Right kidney (tissue), 1 donor: ENCODE data around the gene SEMA3C.
"Not testable (repeated sequence)": the region's sequence is repeated elsewhere in the genome, so short reads cannot be mapped to it uniquely, and the experiment has no call there.

Experiments used
- DNase-seq: peaks from one replicate; pipeline ENCODE4 v3.0.0-alpha.2; 2016

Gene SEMA3C

DNA sequence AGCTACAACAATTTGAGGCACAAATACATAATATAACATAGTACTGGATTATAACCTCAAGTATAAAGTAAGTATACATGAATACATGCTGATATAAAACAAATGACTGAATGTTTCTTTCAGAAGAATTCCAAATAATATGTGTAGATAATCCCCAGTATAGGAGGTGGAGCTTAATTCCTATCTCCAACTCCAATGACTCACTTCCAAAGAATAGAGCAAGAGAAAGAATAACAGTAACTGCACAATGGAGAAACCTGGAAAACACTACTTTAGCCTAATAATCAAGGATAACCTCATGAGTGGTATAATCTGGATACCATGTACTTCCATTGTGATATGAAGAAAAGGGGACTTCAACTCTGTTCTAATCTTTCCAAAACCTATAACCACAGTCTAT, 13.7 kb upstream of the SEMA3C start:
- no peak for DNase-seq

DNA sequence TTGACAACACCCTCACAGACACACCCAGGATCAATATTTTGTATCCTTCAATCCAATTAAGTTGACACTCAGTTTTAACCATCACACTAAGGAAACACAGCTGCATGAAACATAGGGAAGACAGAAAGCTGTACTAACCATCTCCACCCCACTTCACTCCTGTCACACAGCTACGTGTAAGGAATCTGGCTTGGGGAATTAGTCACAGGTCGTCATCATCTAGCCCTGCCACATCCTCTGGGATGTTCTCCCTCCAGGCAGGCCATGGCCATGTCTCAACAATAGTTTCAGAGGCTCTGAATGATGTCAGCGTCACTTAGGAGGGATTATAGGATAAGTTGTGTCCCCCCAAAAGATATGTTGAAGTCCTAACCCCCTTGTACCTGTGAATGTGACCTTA, 10.8 kb upstream of the SEMA3C start:
- DNase-seq: no peak

- DNase-seq: not testable (repeated sequence)
Observed at GRCh38 chr7:80926955-80927354, 8.1 kb upstream of the SEMA3C start.

DNA sequence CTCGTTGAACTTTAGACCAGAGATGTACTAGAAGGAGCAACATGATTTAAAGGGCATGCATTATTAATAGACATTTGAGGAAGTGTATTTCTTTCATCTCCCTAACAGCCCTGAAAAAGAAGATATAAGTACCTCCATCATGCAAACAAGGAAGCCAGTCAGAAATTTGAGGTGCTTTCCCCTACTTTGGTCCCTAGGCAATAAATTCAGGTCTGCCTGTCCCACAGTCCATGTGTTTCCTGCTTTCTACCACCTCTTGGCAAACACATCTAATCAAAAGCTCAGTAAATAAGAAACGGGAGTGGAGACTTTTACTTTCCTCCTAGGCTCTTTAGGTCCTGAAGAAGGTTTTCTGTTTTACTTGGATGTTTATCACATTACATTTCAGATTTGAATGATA, 5.2 kb upstream of the SEMA3C start:
- DNase-seq: no peak

- no peak for DNase-seq
Observed at GRCh38 chr7:80923211-80923612, 4.4 kb upstream of the SEMA3C start.

GRCh38 chr7:80922253-80923049, 3.6 kb upstream of the SEMA3C start:
- no peak for DNase-seq

- no peak for DNase-seq
Observed at GRCh38 chr7:80921130-80921529, 2.3 kb upstream of the SEMA3C start.

DNA sequence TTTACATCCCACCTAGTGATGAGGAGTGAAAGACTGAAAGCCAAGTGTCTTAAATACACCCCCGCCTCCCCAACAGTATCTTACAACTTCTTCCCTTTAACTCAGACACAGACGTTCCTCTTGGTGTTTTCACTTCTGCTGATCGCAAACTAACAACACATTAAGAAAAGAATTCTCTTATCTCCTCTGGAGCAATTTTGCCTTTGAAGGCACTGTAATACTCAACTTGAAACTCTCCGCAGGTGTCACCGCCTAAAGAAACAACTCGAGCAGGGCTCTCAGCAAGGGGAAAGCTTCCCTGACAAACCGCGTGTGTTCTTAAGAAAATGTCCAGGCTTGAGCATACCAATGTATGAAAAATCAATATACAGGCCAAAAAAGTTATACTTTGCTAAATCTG, 452 bp downstream of the SEMA3C start:
- no peak for DNase-seq

DNA sequence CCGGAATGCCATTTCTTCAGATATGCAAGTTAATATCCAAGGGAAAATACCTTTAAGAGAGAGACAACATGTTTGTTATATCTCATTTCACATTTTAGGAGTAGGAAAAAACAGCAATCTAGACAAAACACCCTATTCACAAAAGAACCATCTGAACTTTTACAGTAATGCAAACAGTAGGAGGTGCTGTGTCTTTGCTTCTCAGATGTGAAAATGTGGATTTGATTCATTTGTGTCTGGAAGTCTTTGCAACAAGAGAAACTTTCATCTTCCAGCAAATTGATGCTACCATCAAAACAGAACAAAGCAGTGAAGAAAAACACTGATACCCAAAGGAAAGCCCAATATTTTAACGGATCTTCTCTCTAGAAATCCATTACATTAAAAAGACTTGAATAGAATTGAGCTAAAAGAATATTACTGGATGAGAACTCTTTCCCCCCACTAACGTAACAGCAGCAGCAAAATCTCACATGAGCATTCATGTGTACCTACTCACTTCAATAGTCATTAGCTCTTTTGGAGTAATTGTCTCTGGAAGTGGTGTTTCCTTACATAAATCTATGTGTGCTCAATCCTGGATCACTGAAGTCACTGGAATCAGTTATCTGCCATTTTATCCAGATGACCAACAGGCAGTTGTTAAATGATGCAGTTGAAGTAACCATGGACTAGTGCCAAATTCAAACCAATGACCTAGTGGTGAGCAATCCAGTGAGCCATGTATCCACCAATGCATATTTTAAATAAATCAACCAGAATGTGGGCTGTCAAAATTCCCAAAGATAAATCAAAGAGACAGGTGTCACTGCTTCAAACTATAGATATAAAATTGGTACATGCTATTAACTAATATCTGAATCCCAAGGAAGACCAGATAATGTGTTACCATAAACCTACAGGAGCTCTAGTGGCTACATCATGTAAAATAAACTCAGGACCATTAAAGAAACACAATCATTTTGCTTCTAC, 1.8 kb downstream of the SEMA3C start:
- DNase-seq: no peak

GRCh38 chr7:80910228-80910627, 8.6 kb downstream of the SEMA3C start:
- no peak for DNase-seq

- no peak for DNase-seq
Observed at GRCh38 chr7:80908360-80908797, 10.5 kb downstream of the SEMA3C start.

GRCh38 chr7:80907612-80908011, 11.2 kb downstream of the SEMA3C start:
- DNase-seq: no peak

DNA sequence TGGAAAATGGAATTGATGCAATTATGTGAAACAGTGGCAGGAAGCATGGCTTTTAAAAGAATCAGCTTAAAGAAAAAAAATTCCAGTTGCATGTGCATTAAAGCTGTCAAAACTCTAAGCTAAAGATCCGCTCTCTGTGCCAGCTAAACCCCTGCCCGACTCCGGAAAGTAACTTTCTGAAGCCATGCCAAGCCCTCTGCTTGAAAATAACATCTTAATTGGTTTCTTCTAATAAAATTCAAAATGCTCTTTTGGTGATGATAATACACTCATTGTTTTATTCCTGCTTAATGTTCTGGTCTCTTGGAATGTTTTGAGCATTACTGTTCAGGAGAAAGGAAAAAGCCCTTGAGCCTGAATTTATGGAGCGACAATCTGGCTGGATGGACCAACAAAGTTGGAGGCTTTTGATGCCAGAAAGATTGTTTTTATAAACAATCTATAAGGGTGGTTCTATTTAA, 11.7 kb downstream of the SEMA3C start:
- no peak for DNase-seq

GRCh38 chr7:80905334-80905733, 13.5 kb downstream of the SEMA3C start:
- no peak for DNase-seq

GRCh38 chr7:80902716-80903308, 16.0 kb downstream of the SEMA3C start:
- DNase-seq: no peak

DNA sequence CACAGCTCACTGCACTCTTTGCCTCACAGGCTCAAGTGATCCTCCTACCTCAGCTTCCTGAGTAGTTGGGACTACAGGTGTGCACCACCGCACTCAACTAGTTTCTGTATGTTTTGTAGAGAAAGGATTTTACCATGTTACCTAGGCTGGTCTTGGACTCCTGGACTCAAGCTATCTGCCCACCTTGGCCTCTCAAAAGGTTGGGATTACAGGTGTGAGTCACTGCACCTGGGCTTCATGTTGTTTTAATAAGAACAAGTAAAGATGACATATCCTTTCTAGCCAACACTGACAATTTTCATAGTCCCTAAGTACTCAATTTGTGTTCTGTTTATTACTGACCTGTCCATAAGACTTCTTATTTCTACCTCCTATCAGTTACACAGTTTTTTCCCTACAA, 16.8 kb downstream of the SEMA3C start:
- DNase-seq: no peak

DNA sequence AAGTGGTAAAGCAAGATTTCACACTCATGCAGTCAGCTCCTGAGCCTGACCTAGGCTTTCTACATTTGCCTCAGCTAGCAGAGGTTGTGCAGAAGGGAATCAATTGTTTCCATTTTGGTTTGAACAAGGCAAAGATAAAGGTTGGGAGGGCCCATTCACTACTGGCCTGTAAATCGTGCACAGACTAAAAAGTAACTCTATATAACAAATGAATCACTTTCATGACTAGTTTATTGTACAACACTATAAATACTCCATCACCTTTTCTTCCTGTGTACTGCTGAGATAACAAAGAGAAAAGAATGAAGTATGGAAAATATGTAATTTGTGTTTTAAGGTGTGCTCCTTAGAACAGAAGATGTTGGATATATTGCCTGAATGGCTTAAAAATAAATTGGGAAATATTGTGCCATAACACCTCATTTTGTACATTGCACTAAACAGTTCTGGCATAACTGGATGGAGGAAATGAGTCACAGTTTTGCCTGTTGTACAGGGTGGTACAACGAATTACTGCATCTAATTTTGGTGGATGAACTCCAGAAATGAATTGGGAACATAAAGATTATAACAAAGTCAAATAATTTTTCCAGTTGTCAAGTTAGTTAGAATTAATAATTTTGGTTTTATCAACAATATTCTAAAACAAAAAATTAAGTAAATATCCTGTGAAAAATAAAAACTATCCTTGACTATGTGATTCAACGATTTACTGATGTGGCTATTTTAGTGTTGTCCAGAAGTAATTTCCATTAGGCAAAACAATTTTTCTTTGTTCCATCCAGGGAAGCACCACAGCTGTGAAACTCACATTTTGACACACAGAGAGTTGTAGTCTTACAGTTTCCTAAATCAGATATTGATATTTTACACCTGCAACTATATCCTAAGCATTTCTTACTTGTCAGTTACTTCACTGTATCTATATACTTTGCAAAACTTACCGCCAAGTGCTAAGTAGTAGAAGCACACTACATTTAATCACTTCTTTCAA, 18.0 kb downstream of the SEMA3C start:
- no peak for DNase-seq

GRCh38 chr7:80896906-80897598, 21.8 kb downstream of the SEMA3C start:
- DNase-seq: no peak

- no peak for DNase-seq
Observed at GRCh38 chr7:80895056-80895455, 23.8 kb downstream of the SEMA3C start.

- no peak for DNase-seq
Observed at GRCh38 chr7:80891259-80891544, 27.6 kb downstream of the SEMA3C start.
